ENCODE results near the gene M1AP. TPM values are rescaled to one million over a fixed set of nuclear protein-coding genes. Genes with fewer than 3 reads are reported as not detected.

M1AP gene
- polyA plus RNA-seq, 1 experiment = 0.33 TPM

DNA sequence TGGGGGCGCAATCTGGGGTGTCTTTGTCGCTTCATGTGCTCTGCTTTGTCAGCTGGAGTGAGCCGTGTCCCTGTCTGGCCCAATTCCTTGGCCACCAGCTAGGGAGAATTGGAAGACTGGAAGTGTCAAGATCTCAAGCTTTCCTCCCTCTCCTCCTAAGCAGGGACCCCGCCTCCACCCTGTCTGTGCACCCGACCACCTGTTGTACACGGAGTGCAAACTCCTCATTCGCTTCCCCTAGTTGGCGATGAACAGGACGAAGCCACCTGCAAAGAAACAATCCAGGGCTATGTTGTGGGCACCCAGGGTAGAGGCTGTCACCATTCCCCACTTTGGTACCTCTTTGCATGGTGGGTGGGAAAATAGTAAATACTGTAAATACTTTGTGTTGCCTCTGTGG lies 120.4 kb downstream of the M1AP start:
- ChIA-PET POLR2A (no interaction called here), CTCF (interaction anchor here (1.7 kb wide), 1 partner anchor 35 kb away, joined by 3 read pairs; no protein-coding TSS in a partner anchor)
- TF ChIP-seq, protein P1, sequence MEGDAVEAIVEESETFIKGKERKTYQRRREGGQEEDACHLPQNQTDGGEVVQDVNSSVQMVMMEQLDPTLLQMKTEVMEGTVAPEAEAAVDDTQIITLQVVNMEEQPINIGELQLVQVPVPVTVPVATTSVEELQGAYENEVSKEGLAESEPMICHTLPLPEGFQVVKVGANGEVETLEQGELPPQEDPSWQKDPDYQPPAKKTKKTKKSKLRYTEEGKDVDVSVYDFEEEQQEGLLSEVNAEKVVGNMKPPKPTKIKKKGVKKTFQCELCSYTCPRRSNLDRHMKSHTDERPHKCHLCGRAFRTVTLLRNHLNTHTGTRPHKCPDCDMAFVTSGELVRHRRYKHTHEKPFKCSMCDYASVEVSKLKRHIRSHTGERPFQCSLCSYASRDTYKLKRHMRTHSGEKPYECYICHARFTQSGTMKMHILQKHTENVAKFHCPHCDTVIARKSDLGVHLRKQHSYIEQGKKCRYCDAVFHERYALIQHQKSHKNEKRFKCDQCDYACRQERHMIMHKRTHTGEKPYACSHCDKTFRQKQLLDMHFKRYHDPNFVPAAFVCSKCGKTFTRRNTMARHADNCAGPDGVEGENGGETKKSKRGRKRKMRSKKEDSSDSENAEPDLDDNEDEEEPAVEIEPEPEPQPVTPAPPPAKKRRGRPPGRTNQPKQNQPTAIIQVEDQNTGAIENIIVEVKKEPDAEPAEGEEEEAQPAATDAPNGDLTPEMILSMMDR (IDR thresholded peaks at IDR 0.05; ENCODE audit: insufficient read depth, low read depth, low read length) = no peak
- H3K36me3 ChIP-seq (ENCODE audit: control insufficient read depth, insufficient read depth, low read length) = peaks cover 18% of the 10 kb centered on the region
- no peak for DNase-seq (ENCODE audit: low read depth)
- H3K4me3 ChIP-seq (ENCODE audit: low read depth, low read length) = no peak overlapping the region
- 0 out of 2 replicates have a peak, but pooled peaks cover 2% of the 10 kb centered on the region for H3K27me3 ChIP-seq (ENCODE audit: control insufficient read depth, insufficient read depth, low read length)

DNA sequence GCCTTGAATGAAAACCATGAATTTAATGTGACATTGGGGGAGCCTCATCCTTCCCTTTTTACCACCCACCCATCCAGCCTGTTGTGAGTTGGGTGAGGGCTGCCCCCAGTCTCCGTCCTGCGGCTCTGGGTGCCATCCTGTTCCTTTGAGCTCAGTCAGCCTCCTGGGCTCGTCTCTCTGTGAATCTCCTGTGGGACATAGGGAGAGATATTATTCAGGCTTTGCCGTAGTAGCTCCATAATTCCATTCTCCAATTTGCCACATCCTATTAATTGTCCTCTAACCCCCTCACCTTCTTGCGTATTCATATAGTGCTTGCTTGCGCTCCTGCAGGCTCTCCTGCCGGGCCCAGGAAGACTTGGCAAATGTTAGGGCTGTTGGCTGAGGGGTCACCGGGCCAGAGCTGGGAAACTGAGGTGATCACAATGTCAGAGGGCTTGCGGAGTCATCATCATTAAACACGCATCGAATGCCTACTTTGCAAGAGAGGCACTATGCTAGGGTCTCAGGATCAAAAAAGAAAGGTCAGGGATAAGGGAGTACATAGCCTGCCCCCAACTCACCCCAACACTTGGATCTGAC lies 121.4 kb downstream of the M1AP start:
- Histone ChIP-seq H3K36me3 (ENCODE audit: control insufficient read depth, insufficient read depth, low read length) (peaks cover 18% of the 10 kb centered on the region), H3K4me3 (ENCODE audit: low read depth, low read length) (no peak overlapping the region), H3K27me3 (ENCODE audit: control insufficient read depth, insufficient read depth, low read length) (0 out of 2 replicates have a peak, but pooled peaks cover 4% of the 10 kb centered on the region)
- TF ChIP-seq, protein P1 (IDR thresholded peaks at IDR 0.05; ENCODE audit: insufficient read depth, low read depth, low read length) = no peak
- ChIA-PET POLR2A (no interaction called here), CTCF (interaction anchor here (1.2 kb wide), 2 partner anchors 13 to 60 kb away, joined by 3 to 4 read pairs; no protein-coding TSS in a partner anchor)
- no peak for DNase-seq (ENCODE audit: low read depth)

DNA sequence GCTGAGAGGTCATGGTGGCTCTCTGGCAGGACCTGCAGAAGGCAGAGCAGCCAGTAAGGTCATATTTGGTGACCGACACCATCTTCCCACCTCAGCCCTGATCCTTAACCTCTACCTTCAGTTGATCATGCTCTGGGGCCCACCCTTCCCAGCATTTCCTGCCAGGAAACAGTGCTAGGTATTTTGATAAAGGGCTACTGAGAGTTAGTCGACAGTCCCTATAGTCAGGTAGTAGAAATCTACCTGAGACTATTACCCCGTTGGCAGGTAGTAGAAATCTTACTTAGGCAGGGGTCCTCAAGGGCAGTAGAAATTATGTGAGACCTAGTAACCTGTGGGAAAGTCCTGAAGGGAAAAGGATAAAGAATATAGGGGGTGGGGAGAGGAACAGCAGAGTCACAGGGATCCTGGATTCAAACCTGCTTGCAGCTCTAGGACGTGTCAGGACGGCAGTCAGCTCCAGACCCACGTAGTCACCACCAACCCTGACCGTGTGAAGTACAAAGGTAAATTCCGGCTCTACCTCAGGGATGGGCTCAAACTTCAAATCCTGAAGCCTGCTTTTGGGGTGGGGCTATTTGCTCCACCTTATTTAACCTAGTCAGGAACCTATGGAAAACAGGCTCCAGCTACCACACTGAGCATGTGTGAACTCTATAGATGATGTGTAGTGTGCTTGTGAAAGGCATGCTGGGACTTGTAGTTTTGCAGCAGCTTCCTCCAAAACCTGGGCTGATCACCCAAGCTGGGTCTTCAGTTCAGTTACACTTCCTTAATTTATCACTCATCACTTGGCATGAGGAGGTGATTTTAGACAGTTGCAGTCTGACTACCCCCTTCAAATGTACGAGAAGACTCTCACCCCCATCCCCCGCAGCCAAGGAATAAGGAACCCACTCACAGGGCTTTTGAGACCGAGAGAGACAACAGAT lies 122.1 kb downstream of the M1AP start, which contains the start of gene DQX1:
Gene DQX1 (minus strand): TSS at position 515 of the 932 bp plus-strand sequence. CDS start 502 bp downstream, at position 13.
- Histone ChIP-seq H3K36me3 (ENCODE audit: control insufficient read depth, insufficient read depth, low read length) (peaks cover 18% of the 10 kb centered on the region), H3K27me3 (ENCODE audit: control insufficient read depth, insufficient read depth, low read length) (0 out of 2 replicates have a peak, but pooled peaks cover 4% of the 10 kb centered on the region), H3K4me3 (ENCODE audit: low read depth, low read length) (no peak within 1 kb of the TSS)
- ChIA-PET CTCF (interaction anchor here (1.2 kb wide), 2 partner anchors 13 to 61 kb away, joined by 3 to 4 read pairs; no protein-coding TSS in a partner anchor), POLR2A (no interaction called here)
- no peak for DNase-seq (ENCODE audit: low read depth)
- TF ChIP-seq, protein P1 (IDR thresholded peaks at IDR 0.05; ENCODE audit: insufficient read depth, low read depth, low read length) = no peak

DNA sequence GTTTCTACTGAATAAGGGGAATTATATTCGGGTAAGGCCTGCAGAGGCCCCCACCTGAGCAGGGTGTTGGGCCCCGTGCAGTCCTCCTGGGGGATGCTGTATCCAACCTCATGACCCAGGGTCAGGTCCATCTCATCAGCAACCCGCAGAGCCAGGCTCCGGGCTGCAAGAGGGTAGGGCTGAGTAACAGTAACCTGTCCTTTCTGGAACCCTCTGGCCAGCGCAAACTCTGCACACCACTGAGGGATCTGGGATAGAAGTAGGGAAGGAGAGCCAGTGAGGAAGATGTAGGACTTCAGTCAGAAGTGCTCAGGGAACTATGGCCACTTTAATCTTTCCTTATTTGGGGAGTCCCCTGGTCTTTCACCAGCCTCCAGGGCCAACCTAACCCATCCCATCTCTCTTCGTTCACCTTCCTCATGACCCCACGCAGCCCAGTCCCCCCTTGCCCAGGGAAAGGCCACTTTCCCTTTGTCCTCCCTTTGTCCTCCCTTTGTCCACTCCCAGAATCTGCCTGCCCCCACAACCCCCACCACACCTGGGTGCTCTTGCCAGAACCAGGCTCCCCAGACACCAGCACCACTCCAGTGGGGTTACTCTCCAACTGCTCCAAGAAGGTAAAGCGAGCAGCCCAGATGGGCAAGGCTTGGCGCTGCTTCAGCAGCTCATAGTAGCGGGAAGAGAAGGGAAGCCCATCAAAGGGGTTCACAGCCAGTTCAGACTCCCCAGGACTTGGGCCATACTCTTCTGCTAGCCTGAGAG lies 123.0 kb downstream of the M1AP start:
- ChIA-PET POLR2A (no interaction called here), CTCF (interaction anchor here (1.2 kb wide), 1 partner anchor 62 kb away, joined by 4 read pairs; no protein-coding TSS in a partner anchor)
- TF ChIP-seq, protein P1 (IDR thresholded peaks at IDR 0.05; ENCODE audit: insufficient read depth, low read depth, low read length) = no peak
- Histone ChIP-seq H3K36me3 (ENCODE audit: control insufficient read depth, insufficient read depth, low read length) (peaks cover 18% of the 10 kb centered on the region), H3K27me3 (ENCODE audit: control insufficient read depth, insufficient read depth, low read length) (peaks cover 9% of the 10 kb centered on the region), H3K4me3 (ENCODE audit: low read depth, low read length) (no peak overlapping the region)
- DNase-seq (ENCODE audit: low read depth) = no peak
